CMK (cell line): Measurements from ENCODE around the gene GPBP1.
"Not testable (repeated sequence)": the region's sequence is repeated elsewhere in the genome, so short reads cannot be mapped to it uniquely, and the experiment has no call there.

Experiments used
- DNase-seq: peaks from one replicate; pipeline ENCODE4 v3.0.0-alpha.2; 2010; ENCODE audit warnings: low read depth

GPBP1 gene

GRCh38 chr5:57173319-57174127, at the start of gene GPBP1:
Gene GPBP1 (plus strand): TSS chr5:57174059. CDS start chr5:57214131, 40,072 bp downstream.
- DNase-seq, result peak; percentile 95

DNA sequence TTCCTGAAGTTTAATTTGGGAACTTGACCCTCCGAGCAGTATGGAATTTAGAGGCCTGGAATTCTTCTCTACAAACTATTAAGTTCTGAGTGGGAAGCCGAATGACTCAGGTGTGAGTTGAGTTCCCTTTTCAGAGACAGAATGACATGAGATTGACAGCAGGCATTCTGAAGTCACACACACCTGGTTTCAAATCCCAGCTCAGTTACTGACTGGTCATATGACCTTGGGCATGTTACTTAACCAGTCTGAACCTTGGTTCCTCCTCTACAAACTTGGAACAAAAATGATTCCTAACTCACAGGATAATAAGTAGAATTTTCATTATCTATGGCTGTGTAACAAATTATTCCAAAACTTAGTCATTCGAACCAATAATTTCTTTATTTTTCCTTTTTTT, 45.5 kb upstream of the GPBP1 start:
- no peak for DNase-seq

GRCh38 chr5:57133574-57133973, 40.3 kb upstream of the GPBP1 start:
- DNase-seq, result no peak

DNA sequence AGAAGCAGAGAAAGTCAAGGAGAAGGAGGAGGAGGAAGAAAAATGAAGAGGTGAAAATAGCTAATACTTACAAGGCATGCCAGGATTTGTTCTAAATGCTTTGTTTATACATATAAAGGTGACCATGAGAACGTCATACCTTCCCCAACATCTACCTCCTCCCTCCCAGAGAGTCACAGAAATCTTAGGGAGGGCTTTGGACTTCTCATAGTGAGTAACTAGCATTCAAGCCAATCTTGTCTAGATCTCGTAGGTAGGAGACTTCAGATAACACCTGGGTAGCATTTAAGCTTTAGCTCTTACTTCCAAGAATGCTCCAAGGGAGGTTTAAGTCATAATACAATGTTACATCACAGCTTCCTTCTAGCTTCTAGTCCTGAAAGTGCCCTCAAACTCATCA, 36.5 kb upstream of the GPBP1 start:
- DNase-seq, result no peak

GRCh38 chr5:57152316-57152715, 21.5 kb upstream of the GPBP1 start:
- no peak for DNase-seq

GRCh38 chr5:57155033-57155432, 18.8 kb upstream of the GPBP1 start:
- no peak for DNase-seq

DNA sequence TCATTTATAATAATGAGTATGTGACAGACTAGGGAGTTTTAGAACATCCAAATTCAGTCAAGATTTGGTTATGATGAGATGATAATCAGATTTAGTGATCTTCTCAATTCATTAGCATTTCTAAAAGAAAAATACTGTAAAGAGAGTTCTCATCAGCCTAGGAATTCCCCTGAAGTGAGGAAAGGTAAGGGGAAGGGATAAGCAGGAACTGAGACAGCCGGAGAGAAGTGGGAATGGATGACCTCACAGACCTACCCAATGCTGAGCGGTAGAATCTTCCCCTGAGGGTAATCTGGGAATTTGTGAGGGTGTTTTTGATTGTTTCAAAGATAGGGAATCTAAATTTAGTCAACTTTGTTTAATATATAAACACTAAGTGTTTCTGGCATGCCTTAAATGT, 16.7 kb upstream of the GPBP1 start:
- no peak for DNase-seq

GRCh38 chr5:57157666-57158065, 16.2 kb upstream of the GPBP1 start:
- no peak for DNase-seq

GRCh38 chr5:57163553-57164006, 10.3 kb upstream of the GPBP1 start:
- DNase-seq, result no peak

- DNase-seq, result no peak
These were observed 9.7 kb upstream of the GPBP1 start for GRCh38 chr5:57164124-57164523.

DNA sequence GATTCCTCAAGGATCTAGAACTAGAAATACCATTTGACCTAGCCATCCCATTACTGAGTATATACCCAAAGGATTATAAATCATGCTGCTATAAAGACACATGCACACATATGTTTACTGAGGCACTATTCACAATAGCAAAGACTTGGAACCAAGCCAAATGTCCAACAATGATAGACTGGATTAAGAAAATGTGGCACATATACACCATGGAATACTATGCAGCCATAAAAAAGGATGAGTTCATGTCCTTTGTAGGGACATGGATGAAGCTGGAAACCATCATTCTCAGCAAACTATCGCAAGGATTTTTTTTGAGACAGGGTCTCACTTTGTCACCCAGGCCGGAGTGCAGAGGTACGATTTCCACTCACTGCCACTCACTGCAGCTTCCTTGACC, 8.7 kb upstream of the GPBP1 start:
- DNase-seq, result not testable (repeated sequence)

GRCh38 chr5:57166276-57166675, 7.6 kb upstream of the GPBP1 start:
- no peak for DNase-seq

GRCh38 chr5:57167201-57167600, 6.7 kb upstream of the GPBP1 start:
- DNase-seq, result no peak

DNA sequence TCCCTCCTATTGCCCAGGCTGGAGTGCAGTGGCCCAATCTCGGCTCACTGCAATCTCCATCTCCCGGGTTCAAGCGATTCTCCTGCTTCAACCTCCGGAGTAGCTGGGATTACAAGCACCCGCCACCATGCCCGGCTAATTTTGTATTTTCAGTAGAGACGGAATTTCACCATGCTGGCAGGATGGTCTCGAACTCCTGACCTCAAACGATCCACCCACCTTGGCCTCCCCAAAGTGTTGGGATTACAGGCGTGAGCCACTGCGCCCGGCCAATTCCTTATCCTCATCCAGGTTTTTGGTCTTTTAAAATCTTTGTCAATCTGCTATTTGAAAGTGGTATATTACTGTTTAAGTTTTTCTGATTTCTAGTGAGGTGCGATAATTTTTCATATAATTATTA, 3.7 kb upstream of the GPBP1 start:
- DNase-seq, result not testable (repeated sequence)

DNA sequence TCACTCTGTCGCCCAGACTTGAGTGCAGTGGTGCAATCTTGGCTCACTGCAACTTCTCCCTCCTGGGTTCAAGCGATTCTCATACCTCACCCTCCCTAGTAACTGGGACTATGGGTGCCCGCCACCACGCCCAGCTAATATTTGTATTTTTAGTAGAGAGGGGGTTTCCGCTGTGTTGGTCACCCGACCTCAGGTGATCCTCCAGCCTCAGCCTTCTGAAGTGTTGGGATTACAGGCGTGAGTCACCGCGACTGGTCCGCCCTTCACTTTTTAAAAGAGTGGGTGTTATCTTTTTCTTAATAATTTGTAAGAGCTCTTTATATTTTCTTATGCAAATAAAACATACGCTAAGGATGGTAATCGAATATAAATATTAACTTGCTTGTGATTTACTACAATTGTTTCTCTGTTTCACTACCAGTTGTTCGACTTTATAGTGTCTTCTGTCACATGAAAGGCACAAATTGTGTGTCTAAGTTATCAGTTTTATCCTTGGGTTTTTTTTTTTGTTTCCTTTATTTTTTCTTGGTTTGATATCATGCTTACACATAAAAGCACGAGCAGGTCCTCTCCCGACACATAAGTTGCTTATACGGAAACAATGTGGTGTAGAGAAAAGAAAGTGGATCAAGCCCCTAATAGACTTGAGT, 1.9 kb upstream of the GPBP1 start:
- DNase-seq, result no peak

DNA sequence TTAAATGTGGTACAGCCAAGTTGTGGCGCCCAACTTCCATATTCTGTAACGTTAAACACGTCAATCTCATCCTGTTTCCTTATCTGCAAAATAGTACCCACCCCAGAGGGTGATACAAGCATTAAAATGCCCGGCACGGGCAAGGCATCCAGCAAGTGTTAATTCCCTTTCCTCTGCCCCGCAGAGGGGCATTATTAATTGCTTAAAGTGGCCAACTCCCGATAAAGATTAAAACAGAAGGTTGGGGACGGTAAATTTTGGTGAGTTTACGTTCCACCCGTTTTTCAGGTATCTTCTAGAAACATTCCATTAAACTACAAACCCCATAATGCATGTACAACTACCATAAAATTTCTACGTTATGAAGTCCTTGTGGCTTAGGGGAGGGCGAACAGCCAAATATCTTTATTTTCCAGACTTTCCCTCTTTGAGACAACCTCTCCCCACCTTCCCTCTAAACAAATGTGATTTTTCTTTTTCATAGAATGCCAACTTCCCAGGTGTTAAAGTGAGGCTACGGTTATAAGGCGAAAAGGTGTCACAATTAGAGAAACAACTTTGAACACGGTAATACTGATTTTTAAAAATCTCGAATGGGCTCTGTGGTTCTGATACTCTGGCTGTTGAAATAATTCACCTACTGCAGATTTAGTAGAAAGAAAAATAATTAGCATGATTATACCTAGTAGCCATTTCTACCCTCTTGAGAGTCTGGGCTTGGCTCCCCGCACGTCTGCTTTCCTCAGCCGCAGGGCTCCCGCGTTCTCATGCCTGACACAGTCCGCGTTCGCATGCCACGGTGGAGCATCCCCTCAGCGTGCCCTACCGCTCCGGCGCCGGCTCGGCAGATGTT, 1.2 kb upstream of the GPBP1 start:
- no peak for DNase-seq

DNA sequence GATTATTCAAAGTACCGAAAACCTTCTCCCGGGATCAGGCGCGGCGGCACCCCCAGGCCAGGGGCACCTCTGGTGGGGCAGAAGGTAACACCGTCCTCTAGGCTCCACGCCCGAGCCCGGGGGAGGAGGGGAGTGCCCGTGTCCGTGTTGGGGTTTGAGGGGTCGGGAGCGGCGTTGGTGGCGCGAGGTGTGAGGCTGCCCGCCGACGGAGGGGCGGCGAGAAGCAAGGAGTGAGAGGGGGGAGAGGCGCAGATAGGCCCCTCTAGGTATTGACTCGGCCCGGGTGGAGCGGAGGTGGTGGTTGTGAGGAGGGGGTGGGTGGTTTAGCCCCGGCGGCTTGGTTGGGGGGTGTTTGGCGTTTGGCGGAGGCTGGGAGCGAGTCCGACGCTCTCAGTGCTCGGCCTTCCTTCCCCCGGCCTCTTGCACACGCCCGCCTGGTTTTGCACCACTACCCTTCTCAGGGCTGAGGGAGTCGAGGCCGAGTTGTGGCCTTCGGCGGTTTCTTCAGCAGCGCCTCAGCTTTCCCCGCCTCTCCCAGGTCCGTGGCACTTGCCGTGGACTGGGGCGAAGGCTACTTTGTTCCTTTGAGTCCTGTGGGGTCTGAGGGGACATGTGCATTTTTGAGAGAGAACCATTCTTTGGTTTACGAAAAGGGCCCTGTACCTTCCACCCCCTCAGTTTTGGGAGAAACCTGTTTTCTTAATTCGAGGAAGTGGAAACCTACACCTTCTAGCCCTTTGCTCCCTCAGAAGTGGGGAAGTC, 450 bp downstream of the GPBP1 start:
- DNase-seq, result no peak

DNA sequence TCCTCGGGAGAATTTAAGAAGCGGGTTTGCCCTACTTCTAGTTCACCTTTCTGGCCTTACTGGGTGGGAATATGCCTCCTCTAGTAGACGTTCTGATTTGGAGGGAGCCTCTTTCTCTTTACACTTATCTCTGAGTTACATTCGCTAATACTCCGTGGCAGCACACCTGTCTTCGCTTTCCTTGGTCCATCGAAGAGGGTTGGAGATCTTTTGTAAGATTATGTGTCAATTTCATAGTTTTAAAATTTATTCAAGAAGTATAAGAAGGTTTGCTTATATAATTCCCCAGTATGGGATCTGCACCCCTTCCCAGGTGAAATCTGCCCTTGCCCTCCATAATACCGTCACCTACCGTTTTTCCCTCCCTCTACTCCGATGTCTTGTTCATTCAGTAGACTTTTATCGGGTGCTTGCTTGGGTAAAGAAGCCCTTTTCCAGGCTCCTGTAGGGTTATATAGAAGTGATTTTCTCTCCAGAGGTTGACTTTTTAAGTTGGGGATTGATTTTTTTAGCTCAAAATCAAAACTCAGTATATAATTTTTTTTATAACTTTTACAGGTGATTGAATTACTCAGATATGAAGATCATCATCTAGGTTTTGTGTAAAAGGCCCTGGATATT, 1.1 kb downstream of the GPBP1 start:
- no peak for DNase-seq

DNA sequence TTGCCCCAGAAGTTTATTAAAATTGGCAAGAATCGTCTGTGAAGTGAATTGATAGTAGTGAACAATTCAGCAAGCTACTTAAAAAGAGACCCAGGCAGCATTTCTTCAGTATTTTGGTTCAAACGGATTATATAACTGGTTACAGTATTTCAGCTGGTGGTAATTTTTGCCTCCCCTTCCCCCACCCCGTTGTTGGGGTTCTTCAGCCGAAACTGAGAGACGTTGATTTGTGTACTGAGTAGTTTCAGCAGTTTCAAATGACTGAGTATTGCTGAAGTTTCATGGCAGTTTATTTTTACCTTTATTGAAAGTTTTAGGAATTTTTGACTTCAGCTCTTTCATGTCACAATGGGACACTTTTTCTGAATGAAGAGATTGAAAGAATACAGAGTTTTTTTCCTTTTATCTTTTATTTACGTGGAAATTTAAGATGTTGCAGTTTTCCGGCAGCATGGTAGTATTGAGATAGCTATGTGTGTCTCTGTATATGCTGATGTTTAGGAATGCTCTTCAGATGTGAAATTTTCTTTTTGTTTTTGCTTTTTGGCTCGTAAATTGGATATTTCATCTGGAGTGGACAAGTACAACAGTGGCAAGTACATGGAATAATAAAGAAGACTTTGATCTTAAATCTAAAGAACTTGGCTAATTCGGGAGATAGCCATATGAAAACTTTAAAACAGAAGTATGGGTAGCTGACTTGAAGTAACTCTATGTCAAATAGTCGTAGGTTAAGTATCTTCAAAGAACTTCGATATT, 1.9 kb downstream of the GPBP1 start:
- DNase-seq, result no peak

DNA sequence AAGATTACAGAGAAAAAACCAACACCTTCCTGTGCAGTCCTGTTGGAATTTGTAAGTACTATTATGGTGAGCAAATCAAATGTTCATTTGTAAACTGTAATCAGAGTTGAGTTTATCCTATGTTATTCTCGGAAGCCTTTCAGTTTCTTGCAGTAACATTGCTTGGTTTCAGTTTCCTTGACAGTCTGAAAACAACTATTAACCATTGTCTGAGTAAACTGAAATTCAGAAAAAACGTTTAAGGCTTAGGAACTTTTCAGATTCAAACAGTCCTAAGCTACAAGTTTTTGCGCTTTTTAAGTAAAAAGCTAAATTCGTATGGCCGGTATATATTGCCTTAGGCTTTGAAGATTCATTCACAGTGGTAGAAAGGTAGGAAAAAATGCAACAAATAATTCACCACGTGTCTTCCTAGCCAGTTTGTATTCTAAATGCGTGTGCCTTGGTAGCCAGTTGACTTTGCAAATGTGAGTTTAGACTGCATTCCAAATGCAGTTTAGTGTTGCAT, 2.5 kb downstream of the GPBP1 start:
- no peak for DNase-seq
